H1 (cell line): ENCODE measurements around the gene DNAJC10. TPM values are rescaled to one million over a fixed set of nuclear protein-coding genes. Genes with fewer than 3 reads are reported as not detected.

ENCODE experiments used
- CTCF ChIA-PET: fragments of 300-600 bp; sonication (Branson Sonifier 250); formaldehyde crosslinking; loops from one replicate; lab custom pipeline; 2021; ENCODE audit not compliant: partially characterized antibody; lab: Charles Lee
- POLR2A ChIA-PET: fragments of 300-600 bp; sonication (Branson Sonifier 250); formaldehyde crosslinking; loops from one replicate; lab custom pipeline; 2021; ENCODE audit warnings: inconsistent platforms; ENCODE audit not compliant: partially characterized antibody; lab: Charles Lee
- DNase-seq, 2 experiments: peaks; one replicate each; pipeline versions ENCODE4 v3.0.0 to v3.0.0-alpha.2; 2010 to 2022; ENCODE audit warnings: low spot score in 2 of 2, low read depth in 1 of 2, mixed read lengths in 1 of 2
- FAIRE-seq: peaks from 2 replicates; lab custom pipeline; 2011; peaks lifted over from hg19 to GRCh38; lab: Jason Lieb, UNC
- H2AFZ ChIP-seq: 2 replicates; pipeline ENCODE4 v1.8.1; 2012; ENCODE audit warnings: low read length, inconsistent platforms
- H2AK5ac ChIP-seq: 2 replicates; pipeline ENCODE4 v1.6.1; 2013; ENCODE audit warnings: low read depth, low read length
- H2BK120ac ChIP-seq: replicated peaks from 2 replicates; pipeline ENCODE3; 2013; ENCODE audit warnings: low read depth, low read length, inconsistent platforms
- H2BK12ac ChIP-seq: 2 replicates; pipeline ENCODE4 v1.6.1; 2013; ENCODE audit warnings: low read depth, low read length
- H2BK15ac ChIP-seq: 2 replicates; pipeline ENCODE4 v1.6.1; 2013; ENCODE audit warnings: low read length
- H2BK20ac ChIP-seq: 2 replicates; pipeline ENCODE4 v1.6.1; 2013; ENCODE audit warnings: low read length
- H2BK5ac ChIP-seq: 2 replicates; pipeline ENCODE4 v1.6.1; 2013; ENCODE audit warnings: low read depth, low read length
- H3K14ac ChIP-seq: 2 replicates; pipeline ENCODE4 v1.6.1; 2013; ENCODE audit warnings: inconsistent platforms; ENCODE audit not compliant: insufficient read length
- H3K18ac ChIP-seq: 2 replicates; pipeline ENCODE4 v1.6.1; 2013; ENCODE audit warnings: low read length; ENCODE audit errors: extremely low read depth
- H3K23ac ChIP-seq: 2 replicates; pipeline ENCODE4 v1.6.1; 2013; ENCODE audit warnings: inconsistent platforms; ENCODE audit not compliant: insufficient read length
- H3K23me2 ChIP-seq: 2 replicates; pipeline ENCODE4 v1.6.1; 2013; ENCODE audit warnings: low read depth, low read length
- H3K27ac ChIP-seq: 2 replicates; pipeline ENCODE4 v1.6.1; 2011; ENCODE audit warnings: low read depth, low read length, inconsistent platforms
- H3K27me3 ChIP-seq, 4 experiments: replicated peaks in 1 of 4; 1 replicate in 1 of 4; 2 replicates in 3 of 4; pipeline versions ENCODE4 v1.6.1 to v1.8.1; 2011 to 2013; ENCODE audit warnings: low read length in 3 of 4, mild to moderate bottlenecking in 3 of 4, inconsistent platforms in 2 of 4, mixed read lengths in 2 of 4, moderate library complexity in 1 of 4; ENCODE audit not compliant: control insufficient read depth in 3 of 4, insufficient read depth in 3 of 4; ENCODE audit errors: extremely low read depth in 1 of 4
- H3K36me3 ChIP-seq, 4 experiments: 2 replicates each; pipeline versions ENCODE4 v1.6.1 to v1.8.1; 2011 to 2013; ENCODE audit warnings: mild to moderate bottlenecking in 4 of 4, low read length in 3 of 4, moderate library complexity in 2 of 4, control low read depth in 1 of 4, inconsistent platforms in 1 of 4; ENCODE audit not compliant: insufficient read depth in 4 of 4, control insufficient read depth in 2 of 4
- H3K4ac ChIP-seq: replicated peaks from 2 replicates; pipeline ENCODE3; 2013; ENCODE audit warnings: low read length, low read depth, mixed read lengths, inconsistent platforms; ENCODE audit not compliant: insufficient read length
- H3K4me1 ChIP-seq, 4 experiments: replicated peaks in 1 of 4; 1 replicate in 1 of 4; 2 replicates in 3 of 4; pipeline versions ENCODE4 v1.6.1 to v1.8.1; 2011 to 2013; ENCODE audit warnings: low read length in 3 of 4, inconsistent platforms in 2 of 4, mixed read lengths in 1 of 4; ENCODE audit not compliant: insufficient read depth in 4 of 4, control insufficient read depth in 3 of 4
- H3K4me2 ChIP-seq, 2 experiments: 2 replicates each; pipeline versions ENCODE4 v1.6.1 to v1.8.1; 2011 to 2013; ENCODE audit warnings: low read depth in 2 of 2, low read length in 2 of 2, control low read depth in 1 of 2, inconsistent platforms in 1 of 2, mild to moderate bottlenecking in 1 of 2; ENCODE audit not compliant: insufficient read depth in 1 of 2
- H3K4me3 ChIP-seq, 4 experiments: fragments of 200-600, 300-600 bp in 1 of 4; sonication (generic), shearing (Covaris generic), sonication (Bioruptor Twin) in 1 of 4; 2 replicates each; pipeline versions ENCODE4 v1.5.1 to v1.8.1; 2011 to 2016; ENCODE audit warnings: low read length in 4 of 4, low read depth in 3 of 4, control low read depth in 2 of 4, inconsistent platforms in 2 of 4, mild to moderate bottlenecking in 2 of 4, mixed read lengths in 1 of 4, moderate library complexity in 1 of 4; ENCODE audit not compliant: insufficient read depth in 2 of 4; ENCODE audit errors: extremely low read depth in 1 of 4
- H3K56ac ChIP-seq: replicated peaks from 2 replicates; pipeline ENCODE3; 2013; ENCODE audit warnings: low read depth, mild to moderate bottlenecking, mixed read lengths, low read length, inconsistent platforms; ENCODE audit not compliant: insufficient read length
- H3K79me1 ChIP-seq: 2 replicates; pipeline ENCODE4 v1.6.1; 2013; ENCODE audit warnings: low read depth, low read length, control low read depth
- H3K79me2 ChIP-seq, 2 experiments: 2 replicates each; pipeline versions ENCODE4 v1.6.1 to v1.8.1; 2012 to 2013; ENCODE audit warnings: low read length in 2 of 2, mild to moderate bottlenecking in 2 of 2, inconsistent platforms in 1 of 2; ENCODE audit not compliant: insufficient read depth in 2 of 2, control insufficient read depth in 1 of 2
- H3K9ac ChIP-seq, 4 experiments: replicated peaks in 1 of 4; 1 replicate in 1 of 4; 2 replicates in 3 of 4; pipeline versions ENCODE4 v1.6.1 to v1.8.1; 2011 to 2013; ENCODE audit warnings: low read depth in 3 of 4, low read length in 3 of 4, control low read depth in 2 of 4, mild to moderate bottlenecking in 2 of 4, moderate library complexity in 2 of 4, inconsistent platforms in 1 of 4; ENCODE audit errors: extremely low read depth in 1 of 4
- H3K9me3 ChIP-seq, 2 experiments: 2 replicates each; pipeline versions ENCODE4 v1.6.1 to v1.8.1; 2012 to 2013; ENCODE audit warnings: mild to moderate bottlenecking in 2 of 2, moderate library complexity in 2 of 2, control low read depth in 1 of 2, inconsistent platforms in 1 of 2, low read depth in 1 of 2, low read length in 1 of 2, mixed read lengths in 1 of 2; ENCODE audit not compliant: insufficient read depth in 2 of 2
- H4K20me1 ChIP-seq, 2 experiments: replicated peaks in 1 of 2; 2 replicates each; pipeline versions ENCODE3 to v1.8.1; 2011 to 2013; ENCODE audit warnings: inconsistent platforms in 2 of 2, low read length in 2 of 2, mild to moderate bottlenecking in 1 of 2; ENCODE audit not compliant: insufficient read depth in 2 of 2, control insufficient read depth in 1 of 2
- H4K5ac ChIP-seq: 2 replicates; pipeline ENCODE4 v1.6.1; 2013; ENCODE audit warnings: low read length, low read depth, mixed read lengths, inconsistent platforms; ENCODE audit not compliant: insufficient read length
- H4K8ac ChIP-seq: 2 replicates; pipeline ENCODE4 v1.8.0; 2013; ENCODE audit warnings: mild to moderate bottlenecking, moderate library complexity, low read length, inconsistent platforms; ENCODE audit not compliant: insufficient read depth; ENCODE audit errors: extremely low read depth
- H4K91ac ChIP-seq: replicated peaks from 2 replicates; pipeline ENCODE3; 2013; ENCODE audit warnings: low read length, mixed read lengths, inconsistent platforms; ENCODE audit not compliant: insufficient read length
- ASH2L ChIP-seq: fragments of 200-600, 300-600 bp; sonication (generic); IDR thresholded peaks from one replicate; pipeline ENCODE4 v1.7.1; 2017; ENCODE audit warnings: low read length
- CBX5 ChIP-seq: fragments of 300-800, 300-1000 bp; sonication (generic); IDR thresholded peaks from 2 replicates; pipeline ENCODE4 v1.7.1; 2016; ENCODE audit warnings: antibody characterized with exemption, low read length, low read depth
- CEBPB ChIP-seq: IDR thresholded peaks from 2 replicates; pipeline ENCODE4 v1.6.1; 2012; ENCODE audit warnings: low read depth, low read length
- CTBP2 ChIP-seq: IDR thresholded peaks from 2 replicates; pipeline ENCODE4 v1.7.0; 2011; ENCODE audit warnings: borderline replicate concordance, mild to moderate bottlenecking, moderate library complexity, mixed read lengths, low read length; ENCODE audit not compliant: insufficient read depth, insufficient read length
- JUND ChIP-seq: IDR thresholded peaks from 2 replicates; pipeline ENCODE4 v1.6.1; 2011; ENCODE audit warnings: mild to moderate bottlenecking, improper control_type of control experiment, low read length
- KDM5A ChIP-seq: fragments of 200-600 bp; IDR thresholded peaks from 2 replicates; pipeline ENCODE4 v1.7.1; 2012; ENCODE audit warnings: mild to moderate bottlenecking, low read length, inconsistent platforms, mixed read lengths
- TBP ChIP-seq: IDR thresholded peaks from 2 replicates; pipeline ENCODE4 v1.6.1; 2011; ENCODE audit warnings: low read depth, low read length, improper control_type of control experiment
- YY1 ChIP-seq: IDR thresholded peaks from 2 replicates; pipeline ENCODE4 v1.6.1; 2011; ENCODE audit warnings: low read depth, mild to moderate bottlenecking, low read length
- WGBS, 2 experiments: shearing (Covaris generic) in 1 of 2; methylation state at CpG; one replicate each; pipeline versions ENCODE4 v1.1.6 to v1.1.7; 2013 to 2015; ENCODE audit warnings: low lambda C conversion rate in 2 of 2, mixed read lengths in 2 of 2, inconsistent platforms in 1 of 2, low coverage in 1 of 2, missing lambda C conversion rate in 1 of 2; ENCODE audit not compliant: insufficient replicate concordance in 2 of 2, insufficient coverage in 1 of 2, insufficient read length in 1 of 2; ENCODE audit errors: extremely low coverage in 1 of 2, missing lambda C conversion rate in 1 of 2; 5-methylcytosine and 5-hydroxymethylcytosine counted together
- polyA plus RNA-seq, 7 experiments: library from polyadenylated mRNA; depleted of rRNA in 3 of 7; stranded (reverse) in 5 of 7; unstranded in 2 of 7; fragments of >200 nt in 5 of 7; fragments of 200-250 nt in 2 of 7; gene quantifications; 1 replicate in 5 of 7; 2 replicates in 1 of 7; 4 replicates in 1 of 7; pipeline versions ENCODE4 v1.2.1 to v1.2.3, GENCODE V29; 2011 to 2013; ENCODE audit warnings: missing spikeins in 2 of 7, mixed read lengths in 2 of 7
- total RNA-seq: library from RNA; stranded (reverse); fragmentation: NEBNext Ultra II Directional; extraction: Animal tissue kit (Norgen Biotek cat#: 25700); gene quantifications from 2 replicates; pipeline ENCODE4 v1.2.1, GENCODE V29; 2021
- TF ChIP-seq, protein P1 (sequence below): IDR thresholded peaks from 2 replicates; pipeline ENCODE4 v1.6.1; 2012; ENCODE audit warnings: inconsistent platforms
- TF ChIP-seq, protein P2 (sequence below): IDR thresholded peaks from 2 replicates; pipeline ENCODE4 v1.6.1; 2011; ENCODE audit warnings: low read length, improper control_type of control experiment
- TF ChIP-seq, protein P3 (sequence below): IDR thresholded peaks from 2 replicates; pipeline ENCODE4 v1.6.1; 2011; ENCODE audit warnings: low read depth, mild to moderate bottlenecking, low read length; ENCODE audit not compliant: insufficient read depth

DNAJC10 gene
- total and polyA plus RNA-seq, 2 of the 8 experiments (the other 6 are each of a cell fraction or from before 2014, with no cell fraction given) = 23.2 to 121 TPM

DNA sequence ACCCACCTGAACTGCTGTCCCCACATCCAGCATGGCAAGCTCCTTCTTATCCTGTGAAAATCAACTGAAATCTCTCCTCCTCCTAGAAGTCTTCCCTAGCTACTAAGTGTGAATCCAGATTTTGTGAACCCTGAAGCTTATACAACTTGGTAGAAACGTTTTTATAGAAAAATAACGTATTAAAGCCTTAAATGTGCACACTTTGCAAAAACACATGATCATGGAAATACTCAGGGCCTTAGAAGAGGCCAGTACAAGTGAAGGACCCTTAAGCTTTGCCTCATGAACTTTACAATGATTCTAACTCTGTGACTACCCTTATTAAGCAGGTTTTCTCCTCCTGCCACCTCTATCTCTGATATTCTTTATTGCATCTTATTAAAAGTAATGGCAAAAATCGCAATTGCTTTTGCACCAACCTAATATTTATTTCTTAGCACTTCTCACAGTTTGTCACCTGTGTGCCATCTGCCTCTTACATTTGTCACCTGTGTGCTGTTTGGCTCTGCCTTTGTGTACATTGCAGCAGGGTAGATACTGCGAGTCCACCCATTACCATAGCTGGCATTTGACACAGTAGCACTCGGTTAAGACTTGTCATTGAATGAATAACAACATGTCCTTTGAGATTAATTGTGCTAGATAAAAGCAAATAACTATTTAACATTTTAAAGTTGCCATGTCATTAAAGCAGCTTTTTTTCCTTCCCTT lies 108.2 kb downstream of the DNAJC10 start:
- POLR2A ChIA-PET = no interaction called here
- no peak for TF ChIP-seq KDM5A
- TF ChIP-seq TBP = no peak
- TF ChIP-seq, protein P1, sequence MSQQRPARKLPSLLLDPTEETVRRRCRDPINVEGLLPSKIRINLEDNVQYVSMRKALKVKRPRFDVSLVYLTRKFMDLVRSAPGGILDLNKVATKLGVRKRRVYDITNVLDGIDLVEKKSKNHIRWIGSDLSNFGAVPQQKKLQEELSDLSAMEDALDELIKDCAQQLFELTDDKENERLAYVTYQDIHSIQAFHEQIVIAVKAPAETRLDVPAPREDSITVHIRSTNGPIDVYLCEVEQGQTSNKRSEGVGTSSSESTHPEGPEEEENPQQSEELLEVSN = no peak
- TF ChIP-seq YY1 = no peak
- TF ChIP-seq ASH2L = no peak
- TF ChIP-seq CEBPB = no peak
- TF ChIP-seq CTBP2 = no peak
- TF ChIP-seq, protein P2, sequence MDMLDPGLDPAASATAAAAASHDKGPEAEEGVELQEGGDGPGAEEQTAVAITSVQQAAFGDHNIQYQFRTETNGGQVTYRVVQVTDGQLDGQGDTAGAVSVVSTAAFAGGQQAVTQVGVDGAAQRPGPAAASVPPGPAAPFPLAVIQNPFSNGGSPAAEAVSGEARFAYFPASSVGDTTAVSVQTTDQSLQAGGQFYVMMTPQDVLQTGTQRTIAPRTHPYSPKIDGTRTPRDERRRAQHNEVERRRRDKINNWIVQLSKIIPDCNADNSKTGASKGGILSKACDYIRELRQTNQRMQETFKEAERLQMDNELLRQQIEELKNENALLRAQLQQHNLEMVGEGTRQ = no peak
- no peak for TF ChIP-seq JUND
- TF ChIP-seq CBX5 = no peak
- TF ChIP-seq, protein P3, sequence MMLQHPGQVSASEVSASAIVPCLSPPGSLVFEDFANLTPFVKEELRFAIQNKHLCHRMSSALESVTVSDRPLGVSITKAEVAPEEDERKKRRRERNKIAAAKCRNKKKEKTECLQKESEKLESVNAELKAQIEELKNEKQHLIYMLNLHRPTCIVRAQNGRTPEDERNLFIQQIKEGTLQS = no peak

More for the DNA sequence above, 108.2 kb downstream of the DNAJC10 start:
- Histone ChIP-seq H3K79me1 (no peaks in the 10 kb centered on the region), H2BK15ac (no peak overlapping the region), H3K27ac (no peak overlapping the region), H2AFZ (no peak overlapping the region), H4K91ac (no peak overlapping the region), H4K20me1 (no peaks in the 10 kb centered on the region), H3K18ac (no peak overlapping the region), H2BK20ac (no peak overlapping the region), H3K56ac (no peak overlapping the region), H3K4me2 (no peak overlapping the region), H2BK120ac (no peak overlapping the region), H2AK5ac (no peak overlapping the region), H3K27me3 (no peaks in the 10 kb centered on the region), H2BK12ac (no peak overlapping the region), H3K14ac (no peak overlapping the region), H3K4ac (no peak overlapping the region), H4K8ac (no peak overlapping the region), H3K23ac (no peak overlapping the region), H3K9me3 (no peaks in the 10 kb centered on the region), H3K79me2 (no peaks in the 10 kb centered on the region), H2BK5ac (no peak overlapping the region), H3K23me2 (no peaks in the 10 kb centered on the region), H3K4me1 (peaks cover 0 to 21% (median 0%) of the 10 kb centered on the region in 4 experiments; a peak in 2 of 7 replicates), H3K9ac (no peak overlapping the region), H4K5ac (no peak overlapping the region), H3K36me3 (no peaks in the 10 kb centered on the region), H3K4me3 (no peak overlapping the region)
- FAIRE-seq (no peak), DNase-seq (no peak)
- CTCF ChIA-PET = interaction anchor here (1.0 to 2.2 kb wide), 7 partner anchors 8 to 61 kb away, joined by 3 to 8 read pairs (median 4); no protein-coding TSS in a partner anchor
- WGBS, 2 experiments = 82% methylated on average over 5 of the region's 5 CpGs; no CpG with 5 or more reads in 1 of the 2 experiments
